Adrenal gland (tissue), 5 donors: ENCODE measurements around the gene ZNF597.

Experiments used
- POLR2A ChIP-seq, 2 donors: fragments of 450-650 bp; IDR thresholded peaks; one replicate each; pipeline ENCODE4 v1.6.1; 2017; ENCODE audit warnings: antibody characterized with exemption in 2 of 2, mild to moderate bottlenecking in 2 of 2, moderate library complexity in 1 of 2
- TF ChIP-seq, protein P1 (sequence below), 6 experiments: fragments of 450-650 bp in 4 of 6; fragments of 200-600 bp in 2 of 6; sonication (generic) in 1 of 6; IDR thresholded peaks; 1 replicate in 5 of 6; 2 replicates in 1 of 6; pipeline versions ENCODE4 v1.5.1 to v1.8.0; 2016 to 2021; ENCODE audit warnings: antibody characterized with exemption in 6 of 6, mild to moderate bottlenecking in 2 of 6, moderate library complexity in 1 of 6
- donor health status: DM: no; HTN: no; CAD: no.

DNA sequence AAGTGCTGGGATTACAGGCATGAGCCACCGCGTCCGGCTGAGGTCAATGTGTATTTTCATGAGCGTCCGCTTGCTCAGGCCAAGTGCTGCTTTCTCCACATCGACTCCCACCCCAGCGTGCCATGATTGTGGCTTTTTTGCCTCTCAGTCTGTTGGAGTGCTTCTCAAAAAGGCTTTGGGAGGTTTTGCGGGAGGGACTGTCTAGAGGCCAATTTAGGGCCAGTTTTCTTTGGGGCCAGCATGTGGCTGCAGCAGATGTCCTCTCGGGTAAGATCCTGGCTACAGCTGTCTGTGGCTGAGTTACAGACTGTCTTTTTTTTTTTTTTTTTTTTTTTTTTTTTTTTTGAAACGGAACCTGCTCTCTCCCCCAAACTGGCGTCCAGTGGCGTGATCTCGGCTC lies 45.5 kb upstream of the ZNF597 start:
- TF ChIP-seq, protein P1, sequence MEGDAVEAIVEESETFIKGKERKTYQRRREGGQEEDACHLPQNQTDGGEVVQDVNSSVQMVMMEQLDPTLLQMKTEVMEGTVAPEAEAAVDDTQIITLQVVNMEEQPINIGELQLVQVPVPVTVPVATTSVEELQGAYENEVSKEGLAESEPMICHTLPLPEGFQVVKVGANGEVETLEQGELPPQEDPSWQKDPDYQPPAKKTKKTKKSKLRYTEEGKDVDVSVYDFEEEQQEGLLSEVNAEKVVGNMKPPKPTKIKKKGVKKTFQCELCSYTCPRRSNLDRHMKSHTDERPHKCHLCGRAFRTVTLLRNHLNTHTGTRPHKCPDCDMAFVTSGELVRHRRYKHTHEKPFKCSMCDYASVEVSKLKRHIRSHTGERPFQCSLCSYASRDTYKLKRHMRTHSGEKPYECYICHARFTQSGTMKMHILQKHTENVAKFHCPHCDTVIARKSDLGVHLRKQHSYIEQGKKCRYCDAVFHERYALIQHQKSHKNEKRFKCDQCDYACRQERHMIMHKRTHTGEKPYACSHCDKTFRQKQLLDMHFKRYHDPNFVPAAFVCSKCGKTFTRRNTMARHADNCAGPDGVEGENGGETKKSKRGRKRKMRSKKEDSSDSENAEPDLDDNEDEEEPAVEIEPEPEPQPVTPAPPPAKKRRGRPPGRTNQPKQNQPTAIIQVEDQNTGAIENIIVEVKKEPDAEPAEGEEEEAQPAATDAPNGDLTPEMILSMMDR (IDR thresholded peaks at IDR 0.05), result no peak
- TF ChIP-seq POLR2A (IDR thresholded peaks at IDR 0.05), result no peak
